GM19025 (cell line): ENCODE results near the gene CFAP54.
"Not testable (repeated sequence)": the region's sequence is repeated elsewhere in the genome, so short reads cannot be mapped to it uniquely, and the experiment has no call there.

Experiments used
- ATAC-seq: cut with Tn5 transposase; IDR thresholded peaks from one replicate; pipeline ENCODE4 v1.9.1; 2021; ENCODE audit warnings: mild to moderate bottlenecking, low read depth, moderate library complexity; ENCODE audit not compliant: unreplicated experiment

Gene CFAP54, protein sequence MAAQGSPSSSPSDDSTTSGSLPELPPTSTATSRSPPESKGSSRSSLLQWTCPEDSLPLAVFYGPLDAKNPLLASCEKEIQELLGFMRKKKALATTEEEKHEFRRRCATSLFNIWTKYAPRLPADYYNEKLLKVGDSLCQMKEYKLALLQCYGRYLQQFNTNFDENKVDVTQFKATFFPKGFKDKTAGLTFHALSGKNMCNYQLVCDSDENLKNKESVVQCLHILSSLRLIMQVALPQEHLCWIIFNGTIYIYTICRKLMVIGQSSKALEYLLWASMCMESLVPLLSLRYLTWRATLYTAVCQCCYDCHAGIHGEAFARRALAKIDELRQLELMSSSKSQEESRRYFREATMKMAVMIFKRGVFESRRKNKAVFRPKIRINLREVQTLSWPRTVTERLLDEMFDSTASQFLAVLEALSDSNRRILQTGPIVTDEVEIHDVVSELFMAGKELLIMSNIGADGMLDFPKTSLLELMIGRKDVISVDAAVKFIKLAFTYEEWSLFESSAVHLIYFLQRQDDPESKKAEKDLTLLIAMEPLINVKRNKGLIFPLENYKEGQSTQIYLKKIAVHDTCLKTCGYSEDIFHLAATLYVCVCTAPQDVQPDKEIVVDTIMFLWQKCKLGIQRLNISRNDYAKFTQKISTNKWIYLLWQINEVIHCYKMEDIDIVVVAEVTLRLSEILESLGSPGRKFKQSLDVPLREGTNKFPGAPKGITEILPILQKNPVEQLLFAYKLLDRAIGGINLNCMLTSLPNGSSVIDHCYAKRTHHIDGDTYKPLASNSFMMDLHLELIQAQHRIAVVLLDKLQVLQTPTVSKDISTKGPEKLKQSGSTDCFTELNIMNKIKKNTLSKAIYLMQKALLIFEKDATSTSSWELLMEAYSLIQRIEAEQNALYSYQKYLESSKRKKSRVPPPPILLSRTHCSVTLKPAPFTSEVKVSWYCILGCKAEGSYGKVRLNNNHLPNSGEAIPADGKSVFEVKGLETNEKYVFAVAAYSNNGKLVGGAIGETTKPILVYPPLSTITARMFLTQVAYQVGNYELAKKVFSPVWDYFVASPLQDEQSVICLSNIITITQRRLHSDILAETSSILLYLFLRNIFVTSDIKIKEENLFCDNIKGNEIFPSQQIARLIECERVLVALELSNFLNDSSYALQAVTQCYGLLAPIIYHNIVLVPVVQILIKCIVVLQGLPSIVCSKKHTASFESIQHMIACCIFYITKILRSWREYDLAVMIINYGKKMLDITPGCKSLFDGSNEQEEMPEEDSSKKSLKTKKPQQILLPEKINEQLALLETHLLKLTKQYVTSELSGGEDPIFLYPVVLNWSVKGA (N-terminal part only)

DNA sequence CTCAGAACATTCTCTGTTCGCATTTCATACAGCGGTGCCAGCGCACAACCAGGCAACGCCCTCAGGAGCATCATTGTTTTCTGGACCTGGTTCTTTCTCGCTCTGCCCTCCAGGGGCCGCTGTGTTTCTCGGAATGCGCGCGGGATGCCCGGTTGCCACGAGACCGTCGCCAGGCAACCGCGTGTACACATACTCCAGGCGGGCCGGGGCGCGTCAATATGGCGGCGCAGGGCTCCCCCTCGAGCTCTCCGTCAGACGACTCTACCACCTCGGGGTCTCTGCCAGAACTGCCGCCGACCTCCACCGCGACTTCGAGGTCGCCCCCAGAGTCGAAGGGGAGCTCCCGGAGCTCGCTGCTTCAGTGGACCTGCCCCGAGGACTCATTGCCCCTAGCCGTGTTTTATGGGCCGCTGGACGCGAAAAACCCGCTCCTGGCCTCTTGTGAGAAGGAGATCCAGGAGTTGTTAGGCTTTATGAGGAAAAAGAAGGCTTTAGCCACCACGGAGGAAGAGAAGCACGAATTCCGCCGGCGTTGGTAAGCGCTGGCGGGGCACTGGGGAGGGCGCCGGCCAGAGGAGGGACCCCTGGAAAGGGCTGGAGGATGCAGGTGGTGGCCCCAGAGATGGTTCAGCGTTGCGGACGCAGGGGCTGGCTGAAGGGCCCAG is at the start of gene CFAP54:
TSS of gene CFAP54 (plus strand) at position 186 of the 665 bp plus-strand sequence. CDS start at position 219, 33 bp downstream.
- ATAC-seq = peak; percentile 94

DNA sequence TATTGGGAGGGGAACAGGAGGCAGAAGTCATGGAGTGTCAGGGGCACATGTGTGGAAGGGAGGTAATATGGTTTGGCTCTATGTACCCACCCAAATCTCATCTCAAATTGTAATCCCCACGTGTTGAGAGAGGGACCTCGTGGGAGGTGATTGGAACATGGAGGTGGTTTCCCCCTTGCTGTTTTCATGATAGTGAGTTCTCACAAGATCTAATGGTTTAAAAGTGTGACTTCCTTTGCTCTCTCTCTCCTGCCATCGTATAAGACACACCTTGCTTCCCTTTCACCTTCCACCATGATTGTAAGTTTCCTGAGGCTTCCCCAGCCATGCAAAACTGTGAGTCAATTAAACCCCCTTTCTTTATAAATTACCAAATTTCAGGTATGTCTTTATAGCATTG is 47.6 kb upstream of the CFAP54 start:
- ATAC-seq = no peak

DNA sequence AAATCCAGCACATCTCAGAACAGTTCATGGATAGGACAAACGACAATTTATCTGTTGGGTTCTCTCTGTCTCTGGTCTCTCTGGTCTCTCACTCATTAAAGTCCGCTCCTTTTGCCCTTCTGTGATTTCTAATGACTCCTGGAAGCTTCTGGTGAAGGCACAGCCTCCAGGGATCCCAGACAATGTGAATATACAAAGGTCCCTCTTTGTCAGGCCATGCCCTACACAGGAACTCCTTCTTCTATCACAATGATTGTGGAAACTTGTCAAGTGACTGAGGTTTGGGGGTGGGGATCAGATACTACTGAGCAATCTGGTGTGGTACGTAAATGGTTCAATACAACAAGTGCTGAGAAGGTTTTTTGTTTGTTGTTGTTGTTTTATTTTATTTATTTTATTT is 46.5 kb upstream of the CFAP54 start:
- no peak for ATAC-seq

DNA sequence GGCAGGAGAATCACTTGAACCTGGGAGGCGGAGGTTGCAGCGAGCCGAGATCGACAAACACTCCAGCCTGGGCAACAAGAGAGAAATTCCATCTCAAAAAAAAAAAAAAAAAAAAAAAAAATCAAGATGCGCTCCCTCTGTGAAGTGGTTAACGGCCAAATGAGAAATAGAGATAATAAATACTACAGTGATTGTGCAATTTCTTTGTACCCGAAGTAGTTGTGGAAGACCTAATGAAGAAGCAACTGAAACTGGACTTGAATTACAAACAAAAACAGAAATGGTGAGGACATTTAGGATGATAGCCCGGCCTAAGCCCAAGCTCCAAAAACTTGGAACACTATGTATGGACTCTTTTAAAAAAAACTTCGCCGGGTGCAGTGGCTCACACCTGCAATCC is 45.0 kb upstream of the CFAP54 start:
- ATAC-seq = no peak

DNA sequence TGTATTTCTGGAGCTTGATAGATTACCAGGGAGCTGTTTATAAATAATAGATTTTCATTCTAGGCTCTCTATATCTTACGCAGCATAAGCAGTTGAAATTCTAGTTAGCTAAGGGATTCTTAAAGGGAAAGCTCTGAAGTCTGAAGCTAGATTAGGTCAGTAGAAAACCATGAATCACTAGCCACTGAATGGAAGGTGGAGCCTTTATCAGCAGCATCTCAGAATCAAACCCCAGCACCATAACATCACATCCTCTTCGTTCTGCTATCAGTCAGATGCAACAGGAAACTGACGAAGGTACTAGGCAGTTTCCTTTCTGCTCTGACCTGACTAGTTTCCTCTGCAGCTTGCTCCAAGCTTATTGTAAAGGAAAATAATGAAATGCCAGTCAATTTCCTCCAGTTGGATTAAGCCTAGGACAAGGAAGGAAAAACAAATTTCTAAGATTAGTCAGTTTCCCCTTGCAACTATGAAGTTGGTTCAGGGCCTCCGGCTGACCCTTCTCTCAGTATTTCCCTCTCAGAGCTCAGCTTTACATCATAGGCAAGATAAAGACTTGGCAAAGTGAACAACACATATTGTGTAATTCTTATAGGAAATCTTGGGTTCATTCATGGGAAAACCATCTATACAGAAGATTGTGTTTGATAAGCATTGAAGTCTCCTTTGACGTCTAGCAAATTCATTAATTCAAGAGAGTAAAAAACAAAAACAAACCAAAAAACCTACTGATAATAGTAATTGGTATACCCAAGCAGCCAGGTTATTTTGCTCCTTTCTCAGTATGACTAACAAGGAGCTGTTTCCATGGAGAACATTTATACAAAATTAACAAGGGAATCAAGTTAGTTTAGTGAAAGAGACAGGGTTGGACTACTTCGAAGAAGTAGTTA is 43.4 kb upstream of the CFAP54 start:
- ATAC-seq = peak; percentile 66

DNA sequence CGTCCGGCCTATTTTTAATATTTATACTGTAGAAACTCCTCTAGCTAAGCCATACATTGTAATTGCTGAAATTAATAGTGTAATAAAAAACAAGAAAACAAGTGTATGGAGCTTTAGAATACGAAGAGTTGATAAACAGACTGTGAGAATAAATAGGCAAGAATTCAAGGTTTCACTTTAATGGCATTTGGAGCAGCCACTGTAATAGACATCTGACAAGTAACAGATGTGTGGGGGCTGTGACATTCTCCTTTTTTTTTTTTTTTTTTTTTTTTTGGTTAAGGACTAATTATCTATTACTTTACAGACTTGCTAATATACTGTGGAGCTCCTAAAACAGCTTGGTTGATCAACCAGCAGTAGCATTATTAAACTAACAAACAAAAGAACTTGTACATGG is 42.1 kb upstream of the CFAP54 start:
- ATAC-seq = no peak

DNA sequence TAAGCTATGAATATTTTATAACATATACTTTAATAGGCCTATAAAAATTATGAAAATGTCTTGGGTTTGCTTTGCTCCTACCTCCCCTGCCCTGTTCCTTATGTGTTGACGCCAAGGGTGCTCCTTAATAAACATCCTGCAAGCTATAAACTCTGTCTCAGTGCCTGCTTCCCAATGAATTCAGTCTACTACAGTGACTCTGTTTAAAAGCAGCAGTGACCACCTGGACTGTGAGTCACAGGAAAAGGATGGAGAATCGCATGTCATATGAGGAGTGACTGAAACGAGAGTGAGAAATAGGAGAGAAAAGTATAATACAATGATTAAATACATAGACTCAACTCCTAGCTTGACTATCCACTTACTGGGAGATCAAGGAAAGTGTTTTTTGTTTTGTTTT is 41.1 kb upstream of the CFAP54 start:
- no peak for ATAC-seq

DNA sequence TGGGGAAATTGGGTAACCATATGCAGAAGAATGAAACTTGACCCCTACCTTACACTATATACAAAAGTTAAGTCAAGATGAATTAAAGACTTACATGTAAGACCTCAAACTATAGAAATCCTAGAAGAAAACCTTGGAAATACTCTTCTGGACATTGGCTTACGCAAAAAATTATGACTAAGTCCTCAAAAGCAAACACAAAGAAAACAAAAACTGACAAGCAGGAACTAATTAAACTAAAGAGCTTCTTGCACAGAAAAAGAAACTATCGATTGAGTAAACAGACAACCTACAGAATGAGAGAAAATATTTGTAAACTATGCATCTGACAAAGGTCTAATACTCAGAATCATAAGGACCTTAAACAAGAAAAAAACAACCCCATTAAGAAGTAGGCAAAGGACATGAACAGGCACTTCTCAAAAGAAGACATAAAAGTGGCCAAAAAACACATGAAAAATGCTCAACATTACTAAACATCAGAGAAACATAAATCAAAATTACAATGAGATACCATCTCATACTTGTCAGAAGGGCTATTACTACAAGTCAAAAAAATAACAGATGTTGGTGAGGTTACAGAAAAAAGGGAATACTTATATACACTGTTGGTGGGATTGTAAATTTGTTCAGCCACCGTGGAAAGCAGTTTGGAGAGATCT is 37.0 kb upstream of the CFAP54 start:
- no peak for ATAC-seq

DNA sequence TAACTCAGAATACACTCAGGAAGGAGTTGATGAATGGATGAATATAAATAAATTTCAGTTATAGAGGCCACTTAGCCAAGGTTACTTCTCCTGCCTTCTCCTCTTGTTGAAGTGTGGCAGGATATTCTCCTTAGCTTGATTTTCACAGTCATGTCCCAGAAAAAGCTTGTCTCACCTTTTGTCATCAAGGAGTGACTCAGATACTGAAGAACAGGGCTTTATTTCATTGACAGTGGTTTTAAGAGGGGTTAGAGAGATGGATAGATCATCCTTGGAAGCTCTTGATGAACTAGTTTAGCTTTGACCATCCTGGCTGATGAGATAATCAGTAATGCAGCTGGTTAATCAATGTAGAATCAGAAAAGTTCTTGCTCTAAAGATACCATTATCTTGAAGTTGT is 35.0 kb upstream of the CFAP54 start:
- no peak for ATAC-seq

DNA sequence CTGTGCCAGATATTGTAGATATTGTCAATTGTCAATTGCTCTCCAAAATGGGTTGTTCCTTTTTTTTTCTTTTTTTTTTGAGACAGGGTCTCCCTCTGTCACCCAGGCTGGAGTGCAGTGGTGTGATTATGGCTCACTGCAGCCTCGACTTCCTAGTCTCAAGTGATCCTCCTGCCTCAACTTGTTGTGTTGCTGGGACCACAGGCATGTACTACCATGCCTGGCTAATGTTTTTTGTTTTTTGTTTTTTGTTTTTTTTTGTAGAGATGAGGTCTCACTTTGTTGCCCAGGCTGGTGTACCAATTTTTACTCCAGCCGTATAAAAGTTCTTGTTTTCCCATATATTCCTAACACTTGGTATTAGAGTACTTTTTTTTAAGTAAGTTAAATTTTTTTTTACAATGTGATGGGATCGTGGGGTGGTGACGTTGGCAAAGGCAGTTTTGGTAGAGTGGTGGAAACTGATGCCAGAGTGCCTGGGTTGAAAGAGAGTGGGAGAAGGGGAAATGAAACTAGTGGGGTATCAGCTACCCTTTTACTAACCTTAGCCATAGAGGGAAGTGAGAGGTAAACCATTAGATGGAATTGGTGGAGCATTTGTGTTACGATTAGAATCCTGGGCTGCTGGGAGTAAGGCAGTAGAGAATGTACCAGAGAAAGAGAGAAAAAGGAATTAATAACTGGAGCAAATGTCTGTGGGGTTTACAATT is 33.0 kb upstream of the CFAP54 start:
- ATAC-seq = peak; percentile 69

DNA sequence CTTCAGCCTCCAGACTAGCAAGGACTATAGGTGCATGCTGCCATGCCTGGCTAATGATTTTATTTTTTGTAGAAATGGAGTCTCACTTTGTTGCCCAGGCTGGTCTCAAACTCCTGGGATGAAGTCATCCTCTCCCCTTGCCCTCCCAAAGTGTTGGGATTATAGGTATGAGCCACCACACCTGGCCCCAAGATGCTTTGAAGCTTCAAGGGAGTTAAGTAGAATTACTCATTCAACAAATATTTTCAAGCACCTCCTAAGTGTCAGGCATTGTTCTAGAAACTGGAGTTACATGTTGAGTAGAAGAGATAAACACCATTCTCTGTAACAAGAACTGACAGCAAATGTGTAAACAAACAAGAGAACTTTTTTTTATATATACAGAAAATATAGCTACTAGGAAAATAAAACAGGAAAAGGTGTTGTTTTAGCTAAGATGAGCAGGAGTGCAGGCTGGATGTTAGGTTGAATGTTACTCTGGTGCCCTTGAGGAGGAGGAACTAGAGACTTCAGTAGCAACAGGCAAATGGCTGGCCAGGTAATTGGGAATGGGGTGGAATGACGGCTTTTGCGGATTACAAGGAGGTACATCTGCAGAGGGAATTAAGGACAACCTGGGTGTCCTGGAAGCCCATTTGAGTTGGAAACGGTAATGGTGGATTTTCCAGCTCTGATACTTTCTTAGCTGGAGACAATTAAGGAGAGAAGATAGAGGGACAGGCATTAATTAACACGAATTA is 32.0 kb upstream of the CFAP54 start:
- ATAC-seq = no peak

DNA sequence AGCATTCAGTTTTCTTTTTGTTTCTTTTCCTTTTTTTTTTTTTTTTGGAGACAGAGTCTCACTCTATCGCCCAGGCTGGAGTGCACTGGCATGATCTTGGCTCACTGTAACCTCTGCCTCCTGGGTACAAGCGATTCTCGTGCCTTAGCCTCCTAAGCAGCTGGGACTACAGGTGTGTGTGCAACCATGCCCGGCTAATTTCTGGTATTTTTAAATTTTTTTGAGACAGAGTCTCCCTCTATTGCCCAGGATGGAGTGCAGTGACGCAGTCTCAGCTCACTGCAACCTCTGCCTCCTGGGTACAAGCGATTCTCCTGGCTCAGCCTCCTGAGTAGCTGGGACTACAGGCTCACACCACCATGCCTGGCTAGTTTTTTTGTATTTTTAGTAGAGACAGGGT is 30.1 kb upstream of the CFAP54 start:
- ATAC-seq = not testable (repeated sequence)

DNA sequence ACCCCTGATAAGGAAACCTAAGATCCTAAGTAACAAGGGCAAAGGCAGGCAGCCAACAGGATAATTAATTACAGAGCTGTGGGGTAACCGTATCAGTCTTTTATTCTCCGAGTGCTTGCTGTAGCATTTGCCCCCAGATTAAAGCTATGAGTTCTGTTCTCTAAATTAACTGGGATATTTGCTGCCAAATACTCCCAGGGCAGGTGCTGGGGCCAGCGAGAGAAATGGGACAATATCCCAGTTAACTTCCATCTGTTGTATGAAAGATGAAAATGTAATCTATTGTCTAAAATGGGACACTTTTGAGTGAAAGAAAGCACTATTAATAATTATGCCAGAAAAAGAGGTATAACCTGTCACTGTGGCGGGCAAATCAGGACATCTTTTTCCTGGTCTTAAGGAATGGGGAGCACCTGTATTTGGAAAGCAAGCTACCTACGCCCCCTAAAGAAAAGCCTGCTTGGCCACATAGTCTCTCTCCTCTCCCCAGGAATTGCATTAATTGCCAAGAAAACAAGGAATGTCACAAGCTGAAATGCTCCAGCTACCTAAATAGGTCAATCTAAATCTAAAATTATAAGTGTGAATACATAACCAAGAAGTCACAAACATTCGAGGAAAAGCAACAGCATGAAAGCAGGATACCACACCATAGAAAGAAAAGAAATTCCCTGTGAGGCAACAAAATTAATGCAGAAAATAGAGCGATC is 26.7 kb upstream of the CFAP54 start:
- no peak for ATAC-seq

DNA sequence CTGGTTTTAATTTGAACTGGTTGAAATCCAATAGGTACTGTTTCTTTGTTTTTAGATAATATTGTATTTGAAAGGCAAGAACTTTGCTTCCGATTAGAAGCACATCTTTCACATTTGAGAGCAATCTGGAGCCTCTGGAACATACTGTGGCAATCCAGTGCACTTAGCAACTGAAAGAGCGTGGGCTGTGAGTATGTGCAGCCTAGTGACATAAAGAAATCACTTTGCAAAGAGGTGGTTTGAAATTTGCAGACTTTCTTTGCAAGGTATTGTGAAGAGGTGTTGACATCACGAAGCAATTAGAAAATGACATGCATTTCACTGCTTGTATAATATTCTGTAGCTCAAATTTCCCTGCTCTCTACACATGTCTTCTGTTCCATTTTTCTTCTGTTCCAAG is 23.5 kb upstream of the CFAP54 start:
- ATAC-seq = no peak

DNA sequence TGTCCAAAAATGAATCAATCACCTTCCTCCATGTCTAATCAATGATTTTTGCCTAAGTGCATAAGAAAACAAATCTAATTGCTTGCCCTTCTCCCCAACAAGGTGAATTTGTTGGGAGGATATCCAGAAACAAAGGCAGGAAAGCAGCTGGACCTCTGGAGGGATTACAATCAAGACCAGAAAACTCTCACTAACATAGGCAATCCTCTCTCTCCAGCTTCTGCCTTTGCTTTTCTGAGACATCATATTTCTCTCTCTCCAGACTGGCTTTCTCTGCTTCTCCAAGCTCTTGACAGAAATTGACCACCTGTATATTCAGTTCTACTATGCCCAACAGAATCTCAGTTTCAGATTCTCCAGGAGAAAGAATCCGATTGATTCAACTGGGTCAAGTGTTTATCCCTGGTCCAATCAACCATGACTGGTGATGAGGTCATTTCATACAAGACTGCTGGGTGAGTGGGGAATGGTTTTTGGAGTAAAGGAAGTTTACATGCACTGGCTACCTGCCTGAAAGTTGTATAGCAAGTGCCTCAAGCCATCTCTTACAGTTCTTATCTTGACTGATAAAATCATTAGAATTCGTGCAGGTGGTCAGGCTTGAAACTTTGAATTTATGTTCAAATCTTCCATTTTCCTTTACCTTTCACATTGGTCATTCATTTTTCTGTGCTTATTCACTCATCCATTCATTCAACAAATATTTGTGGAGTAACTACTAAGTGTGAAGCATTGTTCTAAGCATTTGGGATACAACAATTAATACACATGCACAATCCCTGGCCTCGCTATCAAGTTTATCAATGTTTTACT is 22.2 kb upstream of the CFAP54 start:
- ATAC-seq = no peak
